Neural progenitor cell (in vitro differentiated cells): ENCODE data around the gene METTL23. TPM values are rescaled to one million over a fixed set of nuclear protein-coding genes. Genes with fewer than 3 reads are reported as not detected.

Experiments
- DNase-seq: peaks from one replicate; pipeline ENCODE4 v3.0.0-alpha.2; 2016; ENCODE audit warnings: low spot score
- H2AFZ ChIP-seq: fragments of 200-600 bp; sonication (generic); replicated peaks from 2 replicates; pipeline ENCODE4 v1.6.1; 2016; ENCODE audit warnings: antibody characterized with exemption
- H3F3A ChIP-seq: fragments of 200-600 bp; sonication (generic); 2 replicates; pipeline ENCODE4 v1.6.1; 2016; ENCODE audit warnings: antibody characterized with exemption, low read depth
- H3K27ac ChIP-seq: fragments of 200-600 bp; sonication (generic); 2 replicates; pipeline ENCODE4 v1.5.1; 2016; ENCODE audit warnings: mild to moderate bottlenecking
- H3K27me3 ChIP-seq: fragments of 200-600 bp; sonication (generic); 2 replicates; pipeline ENCODE4 v1.6.1; 2016; ENCODE audit warnings: mild to moderate bottlenecking, moderate library complexity
- H3K36me3 ChIP-seq: fragments of 200-600 bp; sonication (generic); 2 replicates; pipeline ENCODE4 v1.5.1; 2016
- H3K4me1 ChIP-seq: fragments of 200-600 bp; sonication (generic); 2 replicates; pipeline ENCODE4 v1.6.1; 2016; ENCODE audit warnings: mixed run types
- H3K4me2 ChIP-seq: fragments of 200-600 bp; sonication (generic); 2 replicates; pipeline ENCODE4 v1.6.1; 2016
- H3K4me3 ChIP-seq: fragments of 200-600 bp; sonication (generic); 2 replicates; pipeline ENCODE4 v1.5.1; 2016
- H3K79me2 ChIP-seq: fragments of 200-600 bp; sonication (generic); 2 replicates; pipeline ENCODE4 v1.6.1; 2016; ENCODE audit warnings: low read depth
- H3K9ac ChIP-seq: fragments of 200-600 bp; sonication (generic); 2 replicates; pipeline ENCODE4 v1.6.1; 2016
- H3K9me3 ChIP-seq: fragments of 200-600 bp; sonication (generic); 2 replicates; pipeline ENCODE4 v1.5.1; 2016; ENCODE audit warnings: low read depth
- H4K20me1 ChIP-seq: fragments of 200-600 bp; sonication (generic); 2 replicates; pipeline ENCODE4 v1.6.1; 2016; ENCODE audit warnings: low read depth
- H3K27ac Mint-ChIP-seq: 3 replicates; pipeline ENCODE4 v1.8.0; 2021; ENCODE audit warnings: mixed read lengths
- H3K27me3 Mint-ChIP-seq: 2 replicates; pipeline ENCODE4 v1.8.0; 2022; ENCODE audit warnings: low read depth, mild to moderate bottlenecking, inconsistent platforms, moderate library complexity, mixed read lengths; ENCODE audit not compliant: insufficient read depth
- H3K36me3 Mint-ChIP-seq: 3 replicates; pipeline ENCODE4 v1.8.0; 2021; ENCODE audit warnings: mixed read lengths
- H3K4me1 Mint-ChIP-seq: 3 replicates; pipeline ENCODE4 v1.8.0; 2021; ENCODE audit warnings: mixed read lengths
- H3K4me3 Mint-ChIP-seq: 3 replicates; pipeline ENCODE4 v1.8.0; 2021; ENCODE audit warnings: mild to moderate bottlenecking, moderate library complexity, mixed read lengths
- H3K9me3 Mint-ChIP-seq: 3 replicates; pipeline ENCODE4 v1.8.0; 2020; ENCODE audit warnings: mixed read lengths
- CTCF ChIP-seq: fragments of 200-600 bp; sonication (generic); IDR thresholded peaks from 2 replicates; pipeline ENCODE4 v1.5.1; 2017; ENCODE audit warnings: antibody characterized with exemption, mild to moderate bottlenecking
- EZH2 ChIP-seq: fragments of 200-600 bp; sonication (generic); IDR thresholded peaks from 2 replicates; pipeline ENCODE4 v1.6.1; 2017; ENCODE audit warnings: antibody characterized with exemption, mild to moderate bottlenecking, moderate library complexity
- EZH2phosphoT487 ChIP-seq: fragments of 200-600 bp; sonication (generic); IDR thresholded peaks from 2 replicates; pipeline ENCODE4 v1.6.1; 2017; ENCODE audit warnings: antibody characterized with exemption
- total RNA-seq: library from RNA; depleted of rRNA; stranded (reverse); fragments of >200 nt; gene quantifications from 2 replicates; pipeline ENCODE4 v1.2.3, GENCODE V29; 2015; ENCODE audit warnings: low replicate concordance

METTL23 gene
- total RNA-seq, 1 donor from 2014 or later: 38.1 TPM

- Histone ChIP-seq H3K9me3 (no peaks in the 10 kb centered on the region), H3K27ac (no peak overlapping the region), H3K9ac (peak overlapping the region; percentile 93), H3F3A (peaks cover 69% of the 10 kb centered on the region), H3K4me1 (peaks cover 27% of the 10 kb centered on the region), H3K4me2 (peak overlapping the region; percentile 98), H3K79me2 (peaks cover 79% of the 10 kb centered on the region), H3K27me3 (no peaks in the 10 kb centered on the region), H4K20me1 (peaks cover 46% of the 10 kb centered on the region), H2AFZ (no peak overlapping the region), H3K4me3 (peak overlapping the region; percentile 90), H3K36me3 (peaks cover 35% of the 10 kb centered on the region)
- H3K36me3 Mint-ChIP-seq: peaks cover 28% of the 10 kb centered on the region
- DNase-seq: no peak
- peaks cover 48% of the 10 kb centered on the region for H3K4me1 Mint-ChIP-seq
- H3K27me3 Mint-ChIP-seq: peaks cover 4% of the 10 kb centered on the region
- peak overlapping the region; percentile 99 for H3K27ac Mint-ChIP-seq
- TF ChIP-seq EZH2phosphoT487 (no peak), CTCF (no peak), EZH2 (no peak)
- no peaks in the 10 kb centered on the region for H3K9me3 Mint-ChIP-seq
- H3K4me3 Mint-ChIP-seq: peak overlapping the region; percentile 99
Measured at GRCh38 chr17:76735586-76736348, 9.1 kb downstream of the METTL23 start.

GRCh38 chr17:76736349-76737081 lies 9.9 kb downstream of the METTL23 start:
- Histone ChIP-seq H3K4me3 (peak overlapping the region; percentile 90), H3K9me3 (no peaks in the 10 kb centered on the region), H3F3A (peaks cover 62% of the 10 kb centered on the region), H3K36me3 (peaks cover 39% of the 10 kb centered on the region), H3K9ac (peak overlapping the region; percentile 93), H2AFZ (no peak overlapping the region), H3K4me2 (peak overlapping the region; percentile 98), H4K20me1 (peaks cover 46% of the 10 kb centered on the region), H3K79me2 (peaks cover 73% of the 10 kb centered on the region), H3K27me3 (no peaks in the 10 kb centered on the region), H3K4me1 (peaks cover 27% of the 10 kb centered on the region), H3K27ac (peak overlapping the region; percentile 79)
- peak; percentile 91 for DNase-seq
- Mint-ChIP-seq H3K4me1 (peaks cover 51% of the 10 kb centered on the region), H3K4me3 (peak overlapping the region; percentile 99), H3K9me3 (no peaks in the 10 kb centered on the region), H3K27me3 (peaks cover 4% of the 10 kb centered on the region), H3K36me3 (peaks cover 28% of the 10 kb centered on the region), H3K27ac (peak overlapping the region; percentile 99)
- TF ChIP-seq CTCF (peak; percentile 36), EZH2 (no peak)

GRCh38 chr17:76737082-76737675 lies 10.5 kb downstream of the METTL23 start, which contains the start of gene SRSF2:
Gene SRSF2 (minus strand): TSS chr17:76737331. CDS start chr17:76737160, 171 bp downstream.
- Histone ChIP-seq H3K4me2 (peak within 1 kb of the TSS; percentile 98), H4K20me1 (peaks cover 41% of the 10 kb centered on the region), H3K4me3 (peak within 1 kb of the TSS; percentile 90), H3K9ac (peak within 1 kb of the TSS; percentile 93), H3K36me3 (peaks cover 39% of the 10 kb centered on the region), H3K9me3 (no peaks in the 10 kb centered on the region), H3K27me3 (no peaks in the 10 kb centered on the region), H3K79me2 (peaks cover 70% of the 10 kb centered on the region), H3K4me1 (peaks cover 27% of the 10 kb centered on the region), H2AFZ (peak within 1 kb of the TSS; percentile 74), H3F3A (peaks cover 56% of the 10 kb centered on the region), H3K27ac (peak within 1 kb of the TSS; percentile 99)
- Mint-ChIP-seq H3K4me3 (peak within 1 kb of the TSS; percentile 99), H3K9me3 (no peaks in the 10 kb centered on the region), H3K27me3 (peaks cover 4% of the 10 kb centered on the region), H3K27ac (peak within 1 kb of the TSS; percentile 99), H3K4me1 (peaks cover 51% of the 10 kb centered on the region), H3K36me3 (peaks cover 31% of the 10 kb centered on the region)
- TF ChIP-seq CTCF (no peak), EZH2 (no peak), EZH2phosphoT487 (no peak)
- DNase-seq: peak; percentile 99
